T follicular helper cell (primary cell): Measurements from ENCODE around the gene STK24.

Experiments
- DNase-seq: peaks from one replicate; pipeline ENCODE4 v3.0.0-alpha.2; 2020; ENCODE audit warnings: low read depth

Gene STK24

GRCh38 chr13:98473788-98474144 lies 103.1 kb downstream of the STK24 start:
- no peak for DNase-seq

- DNase-seq = no peak
Measured at GRCh38 chr13:98473135-98473787, 103.6 kb downstream of the STK24 start.

- DNase-seq = no peak
Measured at GRCh38 chr13:98471934-98472333, 105.0 kb downstream of the STK24 start.

GRCh38 chr13:98470920-98471319 lies 106.0 kb downstream of the STK24 start:
- no peak for DNase-seq

GRCh38 chr13:98468929-98469328 lies 108.0 kb downstream of the STK24 start:
- no peak for DNase-seq

GRCh38 chr13:98468361-98468760 lies 108.5 kb downstream of the STK24 start:
- no peak for DNase-seq

GRCh38 chr13:98467263-98467985 lies 109.5 kb downstream of the STK24 start:
- DNase-seq = no peak

GRCh38 chr13:98466634-98467236 lies 110.2 kb downstream of the STK24 start:
- no peak for DNase-seq

DNA sequence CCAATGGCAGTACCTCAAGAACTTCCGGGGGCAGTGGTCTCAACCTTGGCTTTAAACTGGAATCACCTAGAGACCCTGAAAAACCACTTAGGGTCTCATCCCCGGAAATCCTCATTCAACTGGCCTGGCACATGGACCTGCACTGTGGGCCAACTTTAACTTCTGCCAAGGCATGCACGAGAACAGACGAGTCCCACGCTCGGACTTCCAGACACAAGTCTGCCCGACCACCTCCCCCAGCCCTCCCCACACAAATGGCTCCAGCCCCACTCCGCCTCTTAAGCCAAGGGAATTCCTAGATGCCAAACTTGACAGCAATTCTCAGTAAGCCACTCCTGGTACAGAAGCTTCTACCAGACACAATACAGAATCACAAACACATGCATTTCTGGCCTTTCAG lies 114.0 kb downstream of the STK24 start:
- DNase-seq = no peak

GRCh38 chr13:98462241-98462882 lies 114.5 kb downstream of the STK24 start:
- DNase-seq = no peak

- no peak for DNase-seq
Measured at GRCh38 chr13:98461486-98462240, 115.2 kb downstream of the STK24 start.

DNA sequence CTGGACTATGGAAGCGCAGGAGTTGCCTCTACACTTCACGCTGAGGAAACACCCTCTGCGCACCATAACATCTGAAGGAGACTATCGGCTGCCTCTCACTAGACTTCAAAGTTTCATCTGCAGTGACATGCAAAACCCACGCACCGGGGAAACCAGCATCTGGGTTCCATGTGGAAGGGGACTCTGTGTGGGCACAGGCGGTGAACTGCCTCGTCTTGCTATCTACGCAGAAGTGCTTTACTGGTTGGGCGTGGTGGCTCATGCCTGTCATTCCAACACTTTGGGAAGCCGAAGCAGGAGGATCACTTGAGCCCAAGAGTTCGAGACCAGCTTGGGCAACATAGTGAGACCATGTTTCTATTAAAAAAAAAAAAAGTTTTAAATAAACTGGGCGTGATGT lies 116.4 kb downstream of the STK24 start:
- no peak for DNase-seq

DNA sequence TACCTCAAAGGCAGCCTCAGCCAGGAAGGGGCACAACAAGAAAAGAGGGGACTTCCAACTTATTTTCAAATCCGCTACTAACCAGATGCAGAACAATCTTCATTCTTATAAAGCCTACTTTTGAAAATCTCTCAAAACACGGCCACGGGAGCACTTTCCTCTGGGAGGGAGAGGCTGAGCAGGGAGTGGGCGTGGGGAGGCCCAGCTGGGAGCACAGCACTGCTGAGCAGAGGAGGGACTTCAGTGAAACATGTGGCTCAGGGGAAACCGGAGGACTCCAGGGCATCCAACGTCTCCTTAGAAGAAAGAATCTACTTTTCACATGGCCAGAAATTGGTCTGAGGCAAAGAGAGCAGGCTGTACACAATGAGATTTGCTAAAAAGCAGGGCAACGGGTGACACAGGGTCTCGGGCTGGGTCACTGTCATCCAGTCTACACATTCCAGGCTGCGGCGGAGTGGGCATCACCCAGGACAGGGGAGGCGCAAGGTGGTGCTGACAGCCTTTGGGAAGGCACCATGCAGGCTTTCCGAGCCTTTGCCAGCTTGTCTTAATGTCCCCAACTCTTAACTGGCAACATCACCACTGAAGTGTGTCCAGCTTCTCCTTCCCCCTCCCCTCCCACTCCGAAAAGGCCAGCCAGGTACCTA lies 117.1 kb downstream of the STK24 start:
- no peak for DNase-seq

DNA sequence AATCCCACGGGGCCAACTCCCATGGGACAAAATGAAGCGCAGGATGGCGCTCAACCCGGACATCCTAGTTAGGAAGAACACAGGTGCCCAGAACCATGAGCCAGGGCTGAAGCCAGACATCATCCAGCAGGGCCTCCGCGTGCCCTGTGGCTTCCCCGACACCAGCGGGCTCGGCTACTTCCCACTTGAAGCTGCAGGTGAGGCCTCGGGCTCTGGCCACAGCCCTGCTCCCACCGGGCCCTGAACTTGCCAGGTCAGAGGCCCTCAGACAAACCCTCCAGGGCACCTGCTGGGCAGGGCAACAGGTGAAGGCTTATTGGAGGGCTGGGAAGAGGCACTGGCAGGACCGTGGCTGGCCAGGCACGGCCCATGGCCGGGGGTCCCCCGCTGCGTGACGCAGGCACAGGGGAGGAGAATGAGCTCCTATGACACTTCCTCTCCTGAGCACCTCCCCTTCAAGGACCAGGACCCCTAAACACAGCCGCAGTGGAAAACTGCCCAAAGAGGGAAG lies 117.7 kb downstream of the STK24 start:
- DNase-seq = no peak

GRCh38 chr13:98458431-98458830 lies 118.5 kb downstream of the STK24 start:
- no peak for DNase-seq

DNA sequence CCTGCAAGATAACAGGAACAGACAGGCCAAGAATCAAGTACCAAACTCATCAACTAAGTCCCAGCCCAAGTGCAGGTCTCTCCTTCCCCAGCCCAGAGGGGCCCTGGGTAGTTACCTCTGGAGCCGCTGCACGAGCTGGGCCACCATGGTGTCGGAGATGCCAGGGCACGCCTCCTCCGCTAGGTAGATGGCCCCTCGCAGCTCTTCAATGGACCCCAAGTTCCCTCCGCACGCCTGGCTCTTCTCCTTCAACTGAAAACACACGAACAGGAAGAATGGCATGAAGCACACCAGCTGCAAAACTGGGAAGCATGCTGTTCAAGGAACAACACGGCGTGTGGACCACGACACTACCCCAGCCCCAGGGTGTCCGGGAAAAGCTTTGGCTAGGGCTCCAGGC lies 119.9 kb downstream of the STK24 start:
- no peak for DNase-seq

DNA sequence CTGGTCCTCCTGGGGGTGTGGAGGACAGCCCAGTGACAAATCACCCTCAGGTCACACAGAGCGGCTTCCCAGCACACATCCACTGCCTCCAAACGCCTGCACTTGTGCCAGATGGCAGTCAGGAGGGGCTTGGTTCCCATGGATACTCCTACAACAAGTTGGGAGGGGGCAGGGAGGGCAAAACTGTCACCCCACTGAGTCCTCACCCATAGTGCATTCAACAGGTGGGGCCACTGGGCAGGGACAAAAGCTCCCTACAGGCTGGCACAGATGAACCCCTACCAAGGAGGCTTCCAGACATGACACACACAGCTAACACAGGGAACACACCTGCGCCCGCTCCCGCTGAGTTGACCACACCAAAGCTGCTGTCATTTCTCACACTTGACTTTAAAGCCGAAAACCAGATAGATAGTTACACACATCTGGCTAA lies 120.5 kb downstream of the STK24 start:
- no peak for DNase-seq

GRCh38 chr13:98454389-98454881 lies 122.5 kb downstream of the STK24 start:
- DNase-seq = no peak

DNA sequence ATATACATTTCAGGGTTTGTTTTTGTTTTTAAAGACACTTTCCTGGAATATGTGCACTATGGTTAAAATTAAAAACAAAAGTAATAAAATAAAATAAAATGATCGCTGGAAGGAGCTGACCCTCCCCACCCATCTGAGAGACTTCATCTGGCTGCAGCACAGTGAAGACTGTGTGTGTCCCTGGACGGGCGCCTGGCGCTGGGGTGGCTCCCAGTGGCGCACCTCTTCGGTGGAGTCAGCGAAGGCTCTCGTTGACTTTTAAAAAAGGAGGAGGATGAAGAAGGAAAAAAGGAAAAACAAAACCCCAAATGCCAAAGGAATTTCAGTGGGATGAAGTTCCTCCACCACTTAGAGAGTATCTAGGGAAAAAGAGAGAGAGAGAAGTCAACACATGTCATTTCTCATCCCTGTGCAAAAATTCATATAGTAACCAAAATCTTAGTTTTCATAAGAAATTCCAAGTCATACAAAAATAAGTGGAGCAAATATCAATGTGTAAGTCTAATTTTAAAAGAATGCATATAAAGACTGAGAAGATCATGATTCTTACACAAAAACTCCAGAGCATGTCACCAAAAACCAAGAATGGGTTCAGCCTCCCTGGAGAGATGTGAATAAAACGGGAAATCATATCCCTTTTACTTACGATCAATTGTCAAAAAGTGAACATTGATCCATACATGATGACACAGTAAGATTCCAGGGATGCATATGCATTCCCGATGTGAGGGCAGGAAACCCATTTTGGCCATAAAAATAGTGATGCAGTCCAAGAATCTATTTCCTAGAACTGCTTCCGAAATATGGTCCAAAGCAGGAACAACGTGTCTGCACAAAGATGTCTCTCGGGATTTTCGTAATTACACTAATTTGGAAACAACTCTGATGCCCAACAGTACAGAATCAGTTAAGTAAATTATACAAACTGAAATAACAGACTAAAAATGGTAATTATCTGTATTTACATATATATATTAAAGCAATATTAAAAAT lies 123.8 kb downstream of the STK24 start:
- DNase-seq = no peak
